Body of pancreas (tissue), 4 donors: ENCODE data around the gene EMC1.

ENCODE experiments used
- POLR2A ChIP-seq, 3 donors: fragments of 450-650 bp; IDR thresholded peaks; one replicate each; pipeline ENCODE4 v1.6.1; 2016; ENCODE audit warnings: antibody characterized with exemption in 3 of 3, mild to moderate bottlenecking in 2 of 3
- TF ChIP-seq, protein P1 (sequence below), 7 experiments: fragments of 450-650 bp in 4 of 7; fragments of 200-600 bp in 3 of 7; sonication (generic) in 3 of 7; IDR thresholded peaks; one replicate each; pipeline ENCODE4 v1.5.1; 2016 to 2019; ENCODE audit warnings: antibody characterized with exemption in 7 of 7

GRCh38 chr1:19199329-19199968 lies 51.9 kb downstream of the EMC1 start:
- TF ChIP-seq, protein P1, sequence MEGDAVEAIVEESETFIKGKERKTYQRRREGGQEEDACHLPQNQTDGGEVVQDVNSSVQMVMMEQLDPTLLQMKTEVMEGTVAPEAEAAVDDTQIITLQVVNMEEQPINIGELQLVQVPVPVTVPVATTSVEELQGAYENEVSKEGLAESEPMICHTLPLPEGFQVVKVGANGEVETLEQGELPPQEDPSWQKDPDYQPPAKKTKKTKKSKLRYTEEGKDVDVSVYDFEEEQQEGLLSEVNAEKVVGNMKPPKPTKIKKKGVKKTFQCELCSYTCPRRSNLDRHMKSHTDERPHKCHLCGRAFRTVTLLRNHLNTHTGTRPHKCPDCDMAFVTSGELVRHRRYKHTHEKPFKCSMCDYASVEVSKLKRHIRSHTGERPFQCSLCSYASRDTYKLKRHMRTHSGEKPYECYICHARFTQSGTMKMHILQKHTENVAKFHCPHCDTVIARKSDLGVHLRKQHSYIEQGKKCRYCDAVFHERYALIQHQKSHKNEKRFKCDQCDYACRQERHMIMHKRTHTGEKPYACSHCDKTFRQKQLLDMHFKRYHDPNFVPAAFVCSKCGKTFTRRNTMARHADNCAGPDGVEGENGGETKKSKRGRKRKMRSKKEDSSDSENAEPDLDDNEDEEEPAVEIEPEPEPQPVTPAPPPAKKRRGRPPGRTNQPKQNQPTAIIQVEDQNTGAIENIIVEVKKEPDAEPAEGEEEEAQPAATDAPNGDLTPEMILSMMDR (IDR thresholded peaks at IDR 0.05), result no peak
- no peak for TF ChIP-seq POLR2A (IDR thresholded peaks at IDR 0.05)
